HG03175 (cell line): ENCODE measurements around the gene GRM5.
"Not testable (repeated sequence)": the region's sequence is repeated elsewhere in the genome, so short reads cannot be mapped to it uniquely, and the experiment has no call there.

Source experiments
- ATAC-seq: cut with Tn5 transposase; IDR thresholded peaks from one replicate; pipeline ENCODE4 v1.9.1; 2021; ENCODE audit warnings: mild to moderate bottlenecking, moderate library complexity; ENCODE audit not compliant: unreplicated experiment

The GRM5 gene

DNA sequence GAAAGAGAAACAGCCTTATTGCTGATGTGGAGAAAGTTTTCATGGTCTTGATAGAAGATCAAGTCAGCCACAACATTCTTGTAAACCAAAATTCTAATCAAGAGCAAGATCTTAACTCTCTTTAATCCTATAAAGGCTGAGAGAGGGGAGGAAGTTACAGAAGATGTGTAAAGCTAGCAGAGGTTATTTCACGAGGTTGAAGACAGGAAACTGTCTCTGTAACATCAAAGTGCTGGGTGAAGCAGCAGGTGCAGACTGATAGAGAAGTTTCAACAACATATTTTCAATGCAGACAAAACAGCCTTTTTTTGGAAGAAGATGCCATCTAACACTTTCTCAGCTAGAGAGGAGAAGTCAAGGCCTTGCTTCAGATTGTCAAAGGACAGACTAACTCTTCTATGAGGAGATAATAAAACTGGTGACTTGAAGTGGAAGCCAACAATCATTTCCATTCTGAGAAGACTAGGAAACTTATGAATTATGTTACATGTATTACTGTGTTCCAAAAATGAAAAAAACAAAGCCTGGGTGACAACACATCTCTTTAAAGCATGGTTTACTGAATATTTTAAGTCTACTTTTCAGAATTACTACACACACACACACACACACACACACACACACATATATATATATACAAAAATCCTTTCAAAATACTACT, 221.9 kb downstream of the GRM5 start:
- not testable (repeated sequence) for ATAC-seq

DNA sequence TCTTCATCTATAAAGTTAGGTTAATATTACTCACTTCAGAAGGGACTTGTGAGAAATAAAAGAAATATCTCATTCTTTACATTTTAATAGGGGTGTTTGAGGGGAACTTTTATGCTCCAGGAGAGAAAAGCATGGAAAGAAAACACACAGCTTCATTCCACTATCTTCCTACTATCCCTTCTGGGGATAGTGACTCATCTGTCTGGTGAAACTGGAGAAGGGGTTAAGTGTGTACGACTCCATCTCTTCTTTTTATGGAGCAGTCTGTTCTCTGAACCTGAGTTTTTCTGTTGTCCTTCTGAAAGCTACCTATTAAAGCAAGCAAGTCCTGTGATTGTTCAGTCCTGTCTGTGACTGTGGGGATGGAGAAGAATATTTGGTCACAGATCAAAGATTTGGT, 227.6 kb downstream of the GRM5 start:
- not testable (repeated sequence) for ATAC-seq

DNA sequence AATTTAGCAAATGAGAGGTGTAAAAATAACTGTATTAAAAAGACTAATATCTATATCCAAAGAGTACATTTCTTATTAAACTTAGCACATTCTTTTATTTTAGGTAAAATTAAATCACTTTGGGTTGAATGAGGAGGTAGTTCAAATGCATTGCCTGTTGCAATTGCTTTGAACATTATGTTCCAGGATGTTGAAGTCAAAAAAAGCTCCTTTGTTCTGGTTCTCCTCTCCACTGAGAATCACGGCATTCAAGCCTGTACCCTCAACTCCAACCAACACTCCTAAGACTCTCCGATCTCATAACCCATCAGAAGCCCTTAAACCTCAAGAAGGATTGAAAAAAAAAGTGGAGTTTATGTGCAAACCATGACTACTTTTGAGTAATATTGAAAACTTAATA, 230.1 kb downstream of the GRM5 start:
- not testable (repeated sequence) for ATAC-seq

DNA sequence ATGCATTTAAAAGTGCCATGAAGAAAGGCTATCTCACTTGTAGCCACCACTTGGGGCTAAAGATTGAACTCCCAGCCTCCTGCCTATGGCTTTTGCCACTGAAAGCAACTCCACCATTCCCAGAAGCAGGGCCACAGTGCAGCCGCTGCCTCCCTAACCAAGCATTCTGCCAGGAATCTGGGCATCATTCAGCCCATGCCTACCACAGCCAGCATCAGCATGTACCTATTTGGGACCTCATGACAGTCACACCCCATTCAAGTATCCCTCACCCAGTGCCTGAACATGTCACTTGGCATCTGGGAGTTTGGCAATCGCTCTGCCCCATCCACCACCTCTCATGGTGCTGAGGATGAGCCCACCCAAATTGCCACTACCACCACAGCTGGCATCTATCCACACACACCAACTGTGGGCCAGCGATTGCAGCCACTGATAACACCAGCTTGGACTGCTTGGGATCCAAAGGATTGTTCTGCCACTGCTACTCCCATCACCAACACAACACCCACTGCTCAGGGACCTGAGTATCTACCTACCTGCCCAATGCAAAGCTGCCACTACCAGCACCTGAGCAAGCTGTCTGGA, 234.4 kb downstream of the GRM5 start:
- no peak for ATAC-seq

- ATAC-seq = no peak
Observed at GRCh38 chr11:88827018-88827676, 238.6 kb downstream of the GRM5 start.

DNA sequence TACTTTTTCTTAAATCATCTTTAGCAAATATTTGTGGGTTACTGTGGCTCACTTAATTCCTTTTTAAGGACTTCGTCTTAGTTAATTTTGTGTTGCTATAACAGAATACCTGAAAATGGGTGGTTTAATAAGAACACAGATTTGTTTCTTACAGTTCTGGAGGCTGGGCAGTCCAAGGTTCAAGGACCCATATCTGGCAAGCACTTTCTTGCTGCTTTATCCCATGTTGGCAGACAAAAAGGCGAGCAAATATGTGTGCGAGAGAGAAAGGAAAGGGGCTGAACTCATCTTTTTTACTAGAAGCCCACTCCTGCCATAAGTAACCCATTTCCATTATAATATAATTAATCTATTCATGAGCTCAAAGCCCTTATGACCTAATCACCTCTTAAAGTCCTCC, 246.2 kb downstream of the GRM5 start:
- no peak for ATAC-seq

- no peak for ATAC-seq
Observed at GRCh38 chr11:88818978-88819377, 246.8 kb downstream of the GRM5 start.

DNA sequence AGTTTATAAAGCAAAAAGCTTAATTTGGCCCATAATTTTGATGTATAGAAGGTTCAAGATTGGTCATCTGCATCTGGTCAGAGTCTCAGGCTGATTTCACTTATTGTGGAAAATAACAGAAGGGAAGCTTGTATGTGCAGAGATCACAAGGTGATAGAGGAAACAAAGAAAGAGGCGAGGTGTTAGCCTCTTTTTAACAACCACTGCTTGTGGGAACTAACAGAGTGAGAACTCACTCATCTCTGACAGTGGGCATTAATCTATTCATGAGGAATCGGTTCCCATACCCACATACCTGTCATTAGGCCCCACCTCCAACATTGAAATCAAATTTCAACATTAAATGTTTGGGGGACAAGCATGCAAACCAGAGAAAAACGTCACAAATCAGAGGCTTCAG, 250.3 kb downstream of the GRM5 start:
- ATAC-seq = no peak

- ATAC-seq = no peak
Observed at GRCh38 chr11:88814076-88814475, 251.7 kb downstream of the GRM5 start.

GRCh38 chr11:88813233-88813915, 252.4 kb downstream of the GRM5 start:
- ATAC-seq = peak; percentile 91

DNA sequence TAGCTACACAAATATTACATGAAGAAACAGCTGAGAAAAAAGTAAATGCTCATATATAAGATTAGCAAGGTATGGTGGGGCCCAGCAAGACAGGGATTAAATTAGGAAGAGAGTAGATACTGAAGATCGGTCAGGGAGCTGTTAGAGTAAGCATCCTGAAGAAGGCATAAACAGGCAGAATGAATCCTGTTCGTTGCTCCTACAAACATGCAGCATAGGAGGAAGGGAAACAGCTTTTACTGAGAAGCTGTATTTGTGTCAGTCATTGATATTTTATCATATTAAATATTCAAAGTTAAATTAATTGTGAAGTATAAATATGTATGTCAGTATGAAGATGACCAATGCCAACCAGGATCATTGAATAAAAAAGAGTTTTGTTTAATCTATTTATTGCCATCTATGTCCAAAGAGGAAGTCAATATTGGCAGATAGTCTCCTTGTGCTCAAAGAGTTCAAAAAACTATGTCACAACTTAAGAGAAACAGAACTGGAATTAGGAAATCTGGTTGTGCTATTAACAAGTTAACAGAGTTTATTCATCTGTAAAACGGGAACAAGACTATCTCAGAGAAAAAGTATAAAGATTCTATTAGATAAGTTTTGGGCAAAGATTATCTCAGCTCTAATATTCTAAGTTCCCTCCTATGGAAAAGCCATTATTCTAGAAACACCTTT, 255.2 kb downstream of the GRM5 start:
- no peak for ATAC-seq

- ATAC-seq = no peak
Observed at GRCh38 chr11:88809126-88809525, 256.7 kb downstream of the GRM5 start.

GRCh38 chr11:88807349-88807748, 258.4 kb downstream of the GRM5 start:
- no peak for ATAC-seq

DNA sequence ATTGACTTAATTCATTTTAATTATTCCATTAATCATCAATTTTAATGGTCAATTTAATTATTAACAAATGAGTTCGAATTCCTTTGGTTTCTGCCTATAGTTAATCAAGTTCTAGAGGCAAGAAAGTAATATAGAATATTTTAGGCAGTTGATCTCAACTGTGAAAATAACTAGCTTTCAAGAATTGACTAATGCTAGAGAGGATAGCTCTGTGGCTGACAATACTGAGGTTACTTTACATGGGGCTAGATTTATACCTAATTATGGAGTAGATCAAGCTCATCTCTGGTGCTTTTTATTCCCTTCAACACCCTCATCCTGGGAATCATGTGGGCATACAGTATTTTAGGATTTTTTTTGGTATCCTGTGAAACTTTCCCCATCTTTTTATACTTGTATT, 259.4 kb downstream of the GRM5 start:
- ATAC-seq = no peak

DNA sequence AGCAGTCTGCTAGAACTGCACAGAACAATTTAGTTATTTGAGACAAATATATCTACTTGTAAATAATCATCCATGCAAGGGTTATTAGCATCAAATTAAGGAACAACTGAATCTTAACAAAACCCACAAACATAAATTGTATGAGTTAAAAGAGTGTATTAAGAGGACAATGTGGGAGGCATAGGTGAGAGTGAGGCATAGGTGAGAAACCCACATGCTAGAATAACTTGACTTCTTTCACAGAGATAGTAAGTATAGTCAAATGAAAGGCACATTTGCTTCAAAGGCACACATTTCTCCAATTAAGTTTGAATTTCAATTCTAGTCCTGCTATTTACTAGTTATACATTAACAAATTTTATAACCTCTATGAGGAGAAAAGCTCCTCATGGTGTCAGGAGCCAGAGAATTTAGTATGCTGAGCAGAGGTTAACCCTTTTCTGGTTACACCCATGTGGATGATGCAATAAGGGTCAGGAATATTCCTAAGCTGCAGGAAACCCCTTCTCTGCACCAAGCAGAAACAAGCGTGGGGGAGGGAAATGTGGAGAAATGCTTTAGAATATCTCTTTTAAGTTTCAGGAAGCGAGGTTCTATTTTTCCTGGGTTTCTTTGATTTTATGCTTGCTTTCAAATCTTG, 264.2 kb downstream of the GRM5 start:
- no peak for ATAC-seq

- ATAC-seq = no peak
Observed at GRCh38 chr11:88799771-88800500, 265.8 kb downstream of the GRM5 start.

DNA sequence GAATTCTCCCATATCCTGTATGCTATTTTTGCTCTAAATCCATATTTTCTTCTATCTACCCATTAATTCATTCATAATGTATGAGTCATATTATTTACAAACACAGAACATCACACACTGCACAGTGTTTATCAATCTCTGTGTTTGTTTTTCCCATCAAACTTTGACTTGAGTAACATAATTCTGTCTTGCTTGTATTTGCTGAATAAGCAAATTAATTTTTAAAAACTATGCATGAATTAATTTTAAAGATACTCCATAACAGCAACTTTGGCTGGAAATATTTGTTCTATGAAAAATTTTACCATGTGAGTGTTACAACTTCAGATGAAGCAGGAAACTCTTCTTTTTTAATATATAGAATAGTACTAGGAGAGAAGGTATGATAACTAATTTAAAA, 275.6 kb downstream of the GRM5 start:
- ATAC-seq = no peak

DNA sequence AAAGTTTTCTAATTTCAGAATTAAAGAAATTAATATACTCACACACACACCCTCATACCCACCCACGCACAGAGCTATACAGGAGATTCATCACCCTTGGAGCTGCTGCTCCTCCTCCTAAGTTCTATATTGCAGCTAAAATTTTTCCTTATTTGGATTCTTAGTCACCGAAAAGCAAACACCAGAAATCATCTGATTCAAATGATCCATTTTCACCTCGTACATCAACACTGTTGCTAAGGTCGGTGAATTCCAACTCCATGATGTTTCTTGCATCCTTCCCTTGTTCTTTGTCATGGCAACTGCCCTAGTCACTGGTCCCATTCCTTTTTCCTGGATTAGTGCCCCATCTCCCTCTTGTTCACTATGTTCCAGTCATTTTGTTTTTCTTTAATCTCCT, 286.2 kb downstream of the GRM5 start:
- ATAC-seq = no peak

DNA sequence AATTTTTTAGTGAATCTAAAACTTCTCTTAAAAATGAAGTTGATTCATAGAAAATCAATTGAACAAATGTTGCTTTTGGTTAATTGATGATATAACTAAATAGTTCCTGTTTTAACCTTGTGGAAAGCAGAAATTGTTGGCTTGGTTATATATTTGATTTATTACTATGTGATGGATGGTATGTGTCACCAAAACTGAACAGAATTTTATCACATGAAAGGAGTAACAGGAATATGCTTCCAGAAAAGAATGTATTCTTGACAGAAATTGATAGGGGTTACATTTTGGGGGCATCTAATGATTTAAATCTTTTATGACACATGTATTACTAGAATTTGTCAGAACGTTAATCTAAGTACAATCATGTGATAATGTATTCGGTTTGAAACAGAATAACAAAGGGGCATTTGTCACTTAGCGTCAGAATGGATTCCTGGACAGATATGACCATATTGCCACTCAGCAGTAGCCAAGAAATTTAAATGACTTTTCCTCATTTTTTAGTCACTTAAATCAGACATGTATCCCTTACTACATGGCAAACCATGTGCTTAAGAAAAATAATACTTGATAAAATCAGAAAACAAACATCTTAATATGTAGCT, 295.2 kb downstream of the GRM5 start:
- no peak for ATAC-seq

GRCh38 chr11:88744140-88744539, 321.6 kb downstream of the GRM5 start:
- ATAC-seq = no peak
